SIG-M5 (cell line): ENCODE data around the gene SESN1.

Source experiments
- DNase-seq: peaks from one replicate; lab custom pipeline; 2025; lab: John Stamatoyannopoulos, UW

The SESN1 gene

DNA sequence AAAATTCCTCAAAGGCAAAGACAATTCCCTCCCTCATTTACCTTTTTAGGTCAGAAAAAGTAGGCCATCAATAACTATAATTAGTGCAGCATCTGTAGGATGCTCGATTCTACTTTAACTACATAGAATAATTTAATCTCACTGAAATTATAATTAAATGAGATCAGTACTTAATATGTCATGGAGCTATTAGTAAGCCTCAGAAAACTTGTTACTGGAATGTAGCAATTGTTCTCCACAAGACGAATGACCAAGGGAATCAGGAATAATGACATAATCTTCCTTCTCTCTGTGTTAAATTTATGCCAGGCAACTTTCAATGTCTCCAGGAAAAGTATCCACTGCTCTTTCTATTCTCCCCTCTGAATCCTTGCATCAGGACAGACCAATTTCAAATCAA, 34.1 kb downstream of the SESN1 start:
- no peak for DNase-seq

DNA sequence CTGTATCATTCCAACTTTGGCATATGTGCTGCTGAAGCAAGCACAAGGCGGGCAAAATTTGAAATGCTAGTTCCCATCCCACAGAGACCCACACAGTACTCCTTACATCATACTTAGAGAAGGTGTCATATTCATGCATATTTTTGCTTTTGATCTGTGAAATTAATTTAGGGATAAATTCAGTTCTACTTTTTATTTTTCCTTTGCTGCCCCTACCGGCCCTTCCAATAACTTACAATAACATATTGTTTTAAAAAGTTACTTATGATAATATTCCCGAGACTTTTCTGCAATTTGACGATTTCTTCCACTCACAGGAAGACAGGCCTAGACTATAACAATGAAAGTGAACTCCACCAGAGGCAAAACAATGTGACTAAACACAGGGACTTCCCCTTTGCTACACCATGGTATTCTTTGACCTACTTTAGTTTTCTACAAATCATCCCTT, 35.0 kb downstream of the SESN1 start:
- DNase-seq, result no peak

DNA sequence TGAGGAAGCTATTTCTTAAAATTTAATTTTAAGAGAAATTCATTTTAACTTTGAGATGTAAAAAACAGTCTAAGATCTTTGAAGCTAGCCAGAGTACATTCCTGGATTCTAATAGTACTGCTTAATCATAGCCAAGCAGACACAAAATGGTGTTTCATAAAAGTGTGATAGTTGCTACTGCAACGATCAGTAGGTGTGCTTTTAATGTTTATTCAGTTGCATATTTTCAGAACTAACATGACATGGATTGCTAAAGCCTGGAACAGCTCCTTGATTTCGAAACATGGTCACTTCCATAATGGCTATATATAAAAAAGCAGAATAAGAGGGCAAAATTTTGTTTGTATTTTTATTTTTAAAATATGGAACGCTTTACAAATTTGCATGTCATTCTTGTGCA, 35.5 kb downstream of the SESN1 start:
- no peak for DNase-seq

DNA sequence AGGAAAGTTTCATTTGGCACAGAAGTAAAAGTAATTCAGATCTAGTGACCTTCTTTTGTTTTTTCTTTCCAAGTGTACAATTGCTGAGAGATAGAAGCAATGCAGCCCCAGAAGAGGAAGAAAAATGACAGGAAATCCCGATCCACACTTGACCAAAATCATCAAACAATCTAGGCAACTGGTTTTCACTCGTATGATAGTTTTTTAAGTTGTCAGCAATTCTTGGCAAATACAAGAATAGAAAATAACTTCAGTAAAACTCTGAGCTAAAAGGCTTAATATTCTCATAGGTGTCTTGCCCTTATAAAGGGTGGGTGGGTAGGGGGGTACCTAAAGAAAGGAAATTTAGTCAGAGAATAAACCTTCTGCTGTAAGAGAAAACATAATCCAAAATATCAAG, 36.0 kb downstream of the SESN1 start:
- no peak for DNase-seq

DNA sequence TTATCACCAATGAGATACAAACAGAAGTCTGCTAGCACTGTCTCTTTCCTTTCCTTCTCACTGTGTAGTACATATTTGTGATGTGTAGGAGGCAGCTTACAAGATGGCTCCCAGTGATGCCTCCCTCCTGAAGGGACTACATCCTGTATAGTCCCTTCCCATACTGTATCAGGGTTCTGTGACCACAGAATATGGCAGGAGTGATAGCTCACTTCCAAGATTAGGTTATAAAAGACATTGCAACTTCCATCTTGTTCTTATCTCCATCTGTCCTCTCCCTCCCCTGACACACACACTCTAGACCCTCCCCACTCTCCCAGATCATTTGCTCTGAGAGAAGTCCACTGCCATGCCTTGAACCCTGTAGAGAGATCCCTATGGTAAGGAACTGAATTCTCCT, 38.0 kb downstream of the SESN1 start:
- no peak for DNase-seq

DNA sequence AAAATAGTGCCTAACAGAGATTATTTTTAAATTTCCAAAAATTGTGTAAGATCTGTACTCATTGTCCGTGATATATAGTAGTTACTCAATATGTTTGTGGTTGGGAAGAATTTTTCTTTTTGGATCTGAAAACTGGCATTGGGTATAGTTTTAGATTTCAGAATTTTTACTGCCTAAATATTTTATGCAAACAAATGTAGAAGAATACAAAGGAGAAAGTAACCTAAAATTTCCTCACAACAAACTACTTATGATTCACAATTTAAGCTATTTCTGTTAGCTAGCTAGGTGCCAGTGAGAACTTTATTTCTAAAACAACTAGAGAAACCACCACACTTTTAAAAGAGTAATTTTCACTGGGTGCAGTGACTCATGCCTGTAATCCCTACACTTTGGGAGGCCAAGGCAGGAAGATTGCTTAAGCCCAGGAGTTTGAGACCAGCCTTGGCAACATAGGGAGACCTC, 38.8 kb downstream of the SESN1 start:
- DNase-seq, result no peak

DNA sequence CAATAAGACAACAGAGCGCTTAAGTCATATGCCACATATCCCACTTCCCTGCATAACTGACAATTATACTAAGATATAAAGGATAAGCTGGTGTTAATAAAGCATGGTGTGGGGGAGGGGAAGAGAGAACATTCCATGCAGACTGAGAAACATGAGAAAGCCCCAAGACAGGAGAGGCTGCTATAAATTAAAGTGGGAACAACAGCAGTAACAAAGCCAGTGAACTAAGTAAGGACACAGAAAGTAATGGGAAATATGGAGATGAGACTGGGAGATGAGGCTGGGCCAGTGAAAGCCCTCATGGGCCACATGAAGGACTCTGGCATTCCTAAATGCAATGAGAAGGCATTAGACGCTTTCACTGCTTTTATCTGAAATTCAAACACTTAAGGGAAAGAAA, 41.3 kb downstream of the SESN1 start:
- DNase-seq, result no peak

DNA sequence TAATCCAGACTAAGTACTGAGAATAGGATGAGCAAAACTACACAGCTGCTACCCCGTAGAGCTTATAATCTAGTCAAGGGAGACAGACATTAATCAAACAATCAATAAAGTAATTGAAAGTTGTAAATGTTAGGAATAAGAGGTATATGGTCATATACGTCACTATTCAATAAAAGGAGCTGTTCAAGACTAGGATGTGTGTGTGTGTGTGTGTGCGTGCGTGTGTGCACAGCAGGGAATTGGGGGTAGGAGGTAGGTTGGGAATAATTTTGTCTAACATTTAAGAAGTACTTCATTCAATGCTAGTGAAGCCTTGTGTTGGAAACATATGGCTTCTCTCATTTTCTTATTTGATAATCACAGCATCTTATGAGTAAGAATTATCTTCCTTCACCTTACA, 41.8 kb downstream of the SESN1 start:
- no peak for DNase-seq

DNA sequence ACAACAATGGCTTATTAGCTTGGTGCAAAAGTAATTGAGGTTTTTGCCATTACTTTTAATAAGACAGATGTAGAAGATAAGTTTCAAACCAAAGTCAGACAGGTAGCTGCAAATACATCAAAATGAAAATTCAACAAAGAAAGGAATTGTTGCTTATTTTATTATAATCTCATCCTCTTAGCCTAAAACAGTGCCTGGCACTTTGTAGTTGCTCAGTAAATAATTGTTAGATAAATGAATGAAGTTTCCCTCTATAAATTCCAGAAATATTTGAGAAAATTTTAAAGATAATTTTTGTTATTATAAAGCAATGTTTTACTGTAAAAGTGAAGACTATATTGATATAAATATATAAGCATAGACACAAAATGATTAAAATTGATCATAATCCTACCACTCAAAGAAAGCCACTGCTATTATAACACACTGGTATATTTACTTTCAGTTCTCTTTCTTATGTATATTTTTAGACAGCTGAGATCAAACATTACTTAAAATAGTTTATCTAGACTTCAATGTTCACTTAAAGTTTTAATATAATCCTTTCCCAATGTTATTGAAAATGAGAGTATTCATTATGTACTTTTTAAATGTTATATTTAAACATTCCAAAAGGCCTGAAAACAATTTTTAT, 42.5 kb downstream of the SESN1 start:
- no peak for DNase-seq

DNA sequence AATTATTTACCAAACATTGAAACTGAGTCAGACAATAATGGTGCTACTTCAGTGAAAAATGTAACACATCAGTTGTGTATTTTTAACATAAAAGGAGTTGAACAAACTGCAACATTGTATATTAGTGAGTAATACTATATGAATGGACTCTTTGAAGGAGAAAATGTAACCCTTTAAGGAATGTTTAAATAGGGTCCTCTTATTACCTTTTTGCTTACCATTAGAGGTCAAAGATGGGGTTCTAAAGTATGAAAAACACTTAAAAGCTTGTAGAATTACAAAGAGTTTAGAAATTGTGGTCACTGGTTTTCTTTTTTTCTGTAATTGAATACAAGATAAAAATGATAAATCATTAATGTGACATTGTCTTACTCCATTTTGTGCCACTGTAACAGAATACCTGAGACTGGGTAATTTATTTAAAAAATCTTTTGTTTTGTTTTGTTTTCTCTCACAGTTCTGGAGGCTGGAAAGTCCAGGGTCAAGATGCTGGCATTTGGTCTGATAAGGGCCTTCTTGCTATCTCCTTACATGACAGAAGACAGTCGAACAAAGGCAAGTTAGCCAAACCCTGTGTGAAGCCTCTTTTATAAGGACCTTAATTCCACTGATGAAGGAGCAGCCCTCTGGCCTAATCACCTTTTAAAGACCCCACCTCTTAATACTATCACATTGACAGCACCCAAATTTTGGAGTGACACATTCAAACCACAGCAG, 43.2 kb downstream of the SESN1 start:
- no peak for DNase-seq

DNA sequence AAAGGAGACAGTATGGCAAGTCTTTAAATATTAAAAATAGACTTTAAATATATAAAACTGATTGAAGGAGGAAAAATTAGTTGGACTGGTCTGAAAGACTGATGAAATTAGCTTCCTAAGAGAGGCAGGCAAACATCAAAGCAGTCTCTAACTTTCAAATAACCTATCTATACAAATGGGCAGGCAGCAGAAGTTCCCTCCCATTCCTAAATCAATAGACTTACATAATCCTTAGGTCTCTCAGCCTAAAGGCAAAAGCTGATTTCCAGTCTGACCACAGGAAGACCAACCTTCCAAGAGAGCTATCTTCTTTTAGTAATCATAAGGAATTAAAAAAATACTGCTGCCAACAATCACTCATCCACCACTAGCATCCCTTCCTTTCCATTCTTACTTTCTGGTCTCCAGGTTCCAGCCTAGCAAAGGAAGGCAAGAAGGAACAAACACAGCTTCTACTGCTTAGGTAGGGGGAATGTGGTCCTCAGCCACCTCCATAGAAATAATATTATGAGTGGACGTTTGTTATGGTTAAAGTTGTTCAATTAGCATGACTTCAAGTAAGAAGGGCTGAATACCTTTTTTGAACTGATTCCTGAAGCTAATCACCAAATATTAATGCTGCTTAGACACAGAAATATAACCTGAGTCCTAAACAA, 44.1 kb downstream of the SESN1 start:
- DNase-seq, result no peak

DNA sequence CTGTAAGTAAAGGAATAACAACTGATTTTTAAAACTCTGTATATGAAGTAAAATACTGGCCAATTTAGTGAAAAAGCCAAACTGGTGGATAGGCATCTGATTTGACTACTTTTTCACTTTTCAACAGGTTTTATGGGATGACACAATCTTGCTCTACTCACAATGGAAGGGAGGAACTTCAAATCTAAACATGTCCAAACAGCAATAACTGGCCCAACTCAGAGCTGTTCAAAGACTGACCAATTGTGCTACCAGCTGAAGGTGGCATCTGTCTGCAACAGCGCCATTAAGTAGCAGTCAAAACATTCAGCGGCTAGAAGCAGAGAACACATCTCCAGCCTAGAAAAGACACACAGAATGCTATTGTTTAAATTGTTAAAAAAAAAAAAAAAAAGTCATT, 44.6 kb downstream of the SESN1 start:
- no peak for DNase-seq

DNA sequence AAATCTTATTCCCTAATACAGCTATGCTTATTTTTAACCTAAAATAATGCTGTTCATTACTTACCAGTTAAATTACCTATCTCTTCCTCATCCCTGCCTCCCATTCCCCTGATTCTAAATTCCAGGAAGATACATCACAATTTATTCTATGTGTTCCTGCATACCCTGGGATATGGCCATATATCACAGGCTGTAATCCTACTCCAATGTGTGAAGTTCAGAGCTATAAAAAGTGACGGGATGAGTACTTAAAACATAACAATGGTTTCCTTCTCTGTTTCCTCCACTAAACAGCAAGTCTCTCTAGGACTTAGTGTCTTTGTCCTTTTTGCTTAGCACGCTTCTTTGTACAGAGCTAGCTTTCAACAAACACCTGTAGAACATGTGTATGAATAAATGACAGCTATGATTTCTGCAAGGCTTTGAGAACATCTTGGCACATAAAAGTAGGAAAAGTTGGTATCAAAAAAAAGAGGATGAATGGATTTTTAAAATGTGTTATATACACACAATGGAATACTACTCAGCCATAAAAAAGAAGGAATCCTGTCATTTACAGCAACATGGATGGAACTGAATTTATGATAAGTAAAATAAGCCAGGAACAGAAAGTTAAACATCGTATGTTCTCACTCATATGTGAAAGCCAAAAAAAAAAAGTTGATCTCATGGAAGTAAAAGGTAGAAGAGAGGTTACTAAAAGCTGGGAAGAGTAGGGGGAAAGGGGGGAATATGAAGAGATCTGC, 45.8 kb downstream of the SESN1 start:
- no peak for DNase-seq

DNA sequence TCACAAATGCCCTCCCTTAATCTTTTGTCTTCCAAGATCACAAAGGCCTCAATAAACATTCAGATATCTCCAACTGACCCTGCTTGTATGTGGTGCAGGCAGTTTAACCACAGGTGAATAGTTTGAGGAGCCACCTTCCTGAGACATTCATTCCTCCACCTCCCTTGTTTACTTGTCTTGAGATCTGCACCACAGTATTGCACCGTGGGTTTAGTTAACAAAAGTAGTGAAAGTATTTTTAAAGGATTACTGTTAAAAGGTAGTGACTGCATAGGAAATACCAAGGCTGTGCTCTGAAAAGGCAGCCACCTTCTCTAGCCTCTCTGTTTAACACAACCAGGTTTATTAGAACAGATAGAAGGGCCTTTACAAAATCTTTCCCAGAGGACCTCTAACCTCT, 46.5 kb downstream of the SESN1 start:
- no peak for DNase-seq

DNA sequence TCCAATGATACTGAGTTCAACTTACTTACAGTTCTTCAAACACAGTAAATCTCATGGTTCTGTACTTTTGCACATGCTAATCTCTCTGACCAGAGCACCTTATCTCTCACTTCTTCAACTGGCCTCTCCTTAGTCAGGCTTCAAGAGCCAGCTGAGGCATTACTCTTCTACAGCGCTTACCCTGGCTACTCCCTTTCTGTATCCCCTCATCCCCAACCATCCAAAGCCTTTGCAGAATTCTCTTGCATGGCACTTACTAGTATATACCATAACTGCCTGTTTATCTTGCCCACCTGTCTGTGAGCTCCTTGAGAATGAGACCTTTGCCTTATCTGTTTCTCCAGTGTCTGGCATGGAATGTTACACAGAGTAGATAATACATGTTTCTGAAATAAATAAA, 49.2 kb downstream of the SESN1 start:
- no peak for DNase-seq

DNA sequence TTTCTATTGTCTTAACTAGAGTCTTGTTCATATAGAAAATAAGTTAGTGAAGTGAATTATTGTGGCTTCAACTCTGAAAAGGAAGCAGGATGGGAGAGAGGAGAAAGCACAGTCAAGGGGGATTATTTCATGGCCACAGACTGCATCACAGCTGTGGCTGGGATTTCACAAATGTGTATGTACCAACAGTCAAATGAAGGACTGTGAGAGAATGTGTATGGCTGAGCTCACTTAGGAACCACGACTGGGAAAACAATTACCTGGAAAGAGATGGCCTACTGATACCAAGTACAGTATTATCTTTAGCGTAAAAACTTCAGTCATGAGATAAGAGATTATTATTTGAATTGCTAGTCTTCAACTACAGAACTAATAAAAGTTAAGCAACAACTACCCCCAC, 54.9 kb downstream of the SESN1 start:
- no peak for DNase-seq

DNA sequence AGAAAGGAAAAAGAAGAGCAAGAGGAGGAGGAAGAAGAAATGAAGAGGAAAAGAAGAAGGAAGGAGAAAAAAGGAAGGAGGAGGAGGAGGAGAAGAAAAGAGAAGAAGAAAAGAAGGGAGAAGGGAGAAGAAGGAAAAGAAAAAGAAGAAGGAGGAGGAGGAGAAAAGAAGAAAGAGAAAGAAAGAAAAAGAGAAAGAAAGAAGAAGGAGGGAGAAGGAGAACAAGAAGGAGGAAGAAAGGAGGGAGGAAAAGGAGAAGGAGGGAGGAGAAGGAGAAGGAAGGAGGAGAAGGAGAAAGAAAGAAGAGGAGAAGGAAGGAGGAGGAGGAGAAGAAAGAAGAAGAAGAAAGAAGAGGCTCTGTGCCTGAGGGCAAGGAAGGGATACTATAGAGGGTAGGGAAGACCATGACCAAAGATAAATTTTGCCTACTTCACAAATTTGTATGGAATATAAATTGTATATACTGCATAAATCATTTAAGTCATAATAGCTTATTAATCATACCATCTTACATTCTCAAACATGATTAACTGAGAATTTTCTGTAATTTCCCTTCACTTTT, 55.7 kb downstream of the SESN1 start:
- no peak for DNase-seq

DNA sequence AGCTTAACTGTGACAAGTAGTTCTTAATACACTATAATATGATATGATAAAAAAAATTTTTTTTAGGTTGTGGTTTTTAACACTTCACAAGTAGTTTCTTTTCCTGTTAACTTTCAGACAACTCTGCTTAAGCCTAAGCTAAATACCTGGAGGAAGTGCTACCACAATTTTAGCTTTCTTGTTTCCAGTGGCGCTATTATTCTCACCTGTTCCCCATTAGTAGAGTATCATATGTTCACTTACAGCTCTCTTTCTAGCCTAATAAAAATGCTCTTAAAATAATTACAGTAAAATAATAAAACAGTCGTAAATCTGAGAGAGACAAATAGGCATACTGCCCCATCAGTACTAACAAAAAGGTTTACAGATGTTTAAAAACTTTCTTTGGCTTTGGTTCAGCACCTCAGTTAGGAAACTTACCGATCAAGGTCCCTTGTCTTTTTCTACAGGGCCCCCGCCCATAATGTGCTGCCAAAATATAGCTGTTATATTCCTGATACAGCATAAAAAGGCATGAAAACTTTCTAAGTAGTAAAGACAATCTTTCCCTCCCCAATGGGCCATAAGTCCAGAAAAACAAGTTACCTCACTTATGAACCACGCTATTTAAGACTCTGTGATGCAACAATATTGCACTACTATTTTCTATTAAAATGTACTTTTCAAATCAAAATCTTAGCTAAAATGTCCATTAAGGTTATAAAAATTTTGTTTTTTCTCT, 57.9 kb downstream of the SESN1 start:
- no peak for DNase-seq

DNA sequence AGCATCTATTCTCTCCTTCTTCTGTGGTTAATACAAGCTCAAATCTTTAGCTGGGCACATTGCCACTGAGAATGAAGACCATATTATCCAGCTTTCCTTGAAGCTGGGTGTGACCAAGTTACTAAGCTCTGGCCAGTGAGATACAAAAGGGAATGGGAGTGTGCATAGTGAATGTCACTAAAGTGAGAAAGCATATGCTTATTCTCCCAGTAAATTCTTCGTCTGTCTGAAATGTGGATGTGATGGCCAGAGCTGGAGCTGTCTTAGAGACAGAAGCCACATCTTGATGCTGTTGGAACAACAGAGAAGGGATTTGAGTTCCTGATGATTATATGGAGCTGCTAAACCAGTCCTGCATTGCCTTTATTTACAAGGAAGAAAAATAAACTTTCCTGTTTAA, 60.1 kb downstream of the SESN1 start:
- no peak for DNase-seq

DNA sequence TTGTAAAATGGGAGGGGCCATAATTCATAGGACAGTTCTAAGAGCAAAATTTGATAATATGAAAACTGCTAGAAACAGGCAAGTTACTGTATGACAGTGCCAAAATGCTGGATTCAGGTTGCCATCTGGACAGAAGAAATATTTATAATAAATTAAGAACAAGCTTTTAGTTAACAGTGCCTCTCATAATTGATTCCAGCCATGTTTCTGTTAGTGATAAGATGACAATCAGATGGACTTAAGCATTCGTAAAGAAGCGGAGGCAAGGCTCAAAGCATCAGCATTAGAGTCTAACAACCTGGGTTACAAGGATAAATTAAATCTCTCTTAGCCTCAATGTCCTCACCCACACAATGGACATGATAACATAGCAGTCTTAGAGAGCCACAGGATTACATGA, 61.0 kb downstream of the SESN1 start:
- DNase-seq, result no peak

DNA sequence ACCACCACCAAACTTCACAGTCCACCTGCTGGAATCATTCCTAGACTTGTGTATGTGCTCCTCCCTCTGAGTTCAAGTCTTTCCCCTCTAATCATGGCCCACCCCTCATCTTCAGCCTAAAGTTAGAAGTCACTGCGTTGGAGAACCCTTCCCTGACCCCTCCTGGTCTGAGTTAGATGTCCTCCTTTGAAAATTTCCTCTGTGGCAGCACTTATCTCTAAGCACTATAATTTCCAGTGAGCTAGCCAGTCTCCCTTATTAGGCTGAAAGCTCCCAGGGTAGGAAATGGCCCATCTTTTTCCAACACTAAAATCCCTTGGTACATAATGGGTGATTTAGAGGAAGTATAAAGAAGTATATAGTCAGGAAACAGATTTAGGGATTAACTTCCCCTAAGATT, 63.2 kb downstream of the SESN1 start:
- DNase-seq, result no peak

DNA sequence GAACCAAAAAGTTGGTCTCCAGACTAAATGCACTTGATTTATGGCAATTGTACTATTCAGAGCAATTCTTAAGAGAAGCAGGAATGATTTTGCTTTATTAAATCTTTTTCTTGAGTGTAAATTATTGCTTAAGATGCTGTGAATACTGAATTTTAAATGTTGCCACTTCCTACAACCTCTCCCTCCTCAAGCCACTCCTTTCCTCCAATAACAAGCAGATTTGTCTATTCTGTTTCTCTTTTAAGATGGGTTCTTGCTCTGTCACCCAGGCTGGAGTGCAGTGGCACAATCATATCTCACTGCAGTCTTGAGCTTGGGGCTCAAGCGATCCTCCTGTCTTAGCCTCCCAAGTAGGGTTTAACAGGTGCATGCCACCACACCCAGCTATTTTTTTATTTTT, 65.3 kb downstream of the SESN1 start:
- no peak for DNase-seq
